IPS DF 6.9 (cell line): ENCODE results near the gene NOVA2.

Source experiments
- DNase-seq: peaks from one replicate; pipeline ENCODE4 v3.0.0-alpha.2; 2013; ENCODE audit warnings: low read depth, low spot score
- H3K27ac ChIP-seq: one replicate; pipeline ENCODE4 v1.5.1; 2013; ENCODE audit warnings: low read length, control low read depth
- H3K27me3 ChIP-seq: 2 replicates; pipeline ENCODE4 v1.6.1; 2013; ENCODE audit warnings: mild to moderate bottlenecking, low read length; ENCODE audit not compliant: control insufficient read depth, insufficient read depth
- H3K36me3 ChIP-seq: 2 replicates; pipeline ENCODE4 v1.6.1; 2013; ENCODE audit warnings: low read length; ENCODE audit not compliant: control insufficient read depth, insufficient read depth
- H3K4me1 ChIP-seq: 2 replicates; pipeline ENCODE4 v1.6.1; 2013; ENCODE audit warnings: low read length; ENCODE audit not compliant: control insufficient read depth, insufficient read depth
- H3K4me3 ChIP-seq: 2 replicates; pipeline ENCODE4 v1.5.1; 2013; ENCODE audit warnings: mild to moderate bottlenecking, low read length
- H3K9me3 ChIP-seq: 2 replicates; pipeline ENCODE4 v1.6.1; 2013; ENCODE audit warnings: low read length, inconsistent platforms; ENCODE audit not compliant: control insufficient read depth, insufficient read depth
- WGBS: extraction: QIAGEN DNeasy Blood & Tissue Kit; methylation state at CpG from one replicate; pipeline ENCODE4 v1.1.7; 2013; ENCODE audit warnings: mixed read lengths, missing lambda C conversion rate; ENCODE audit not compliant: insufficient read length, insufficient coverage; 5-methylcytosine and 5-hydroxymethylcytosine counted together

Gene NOVA2

DNA sequence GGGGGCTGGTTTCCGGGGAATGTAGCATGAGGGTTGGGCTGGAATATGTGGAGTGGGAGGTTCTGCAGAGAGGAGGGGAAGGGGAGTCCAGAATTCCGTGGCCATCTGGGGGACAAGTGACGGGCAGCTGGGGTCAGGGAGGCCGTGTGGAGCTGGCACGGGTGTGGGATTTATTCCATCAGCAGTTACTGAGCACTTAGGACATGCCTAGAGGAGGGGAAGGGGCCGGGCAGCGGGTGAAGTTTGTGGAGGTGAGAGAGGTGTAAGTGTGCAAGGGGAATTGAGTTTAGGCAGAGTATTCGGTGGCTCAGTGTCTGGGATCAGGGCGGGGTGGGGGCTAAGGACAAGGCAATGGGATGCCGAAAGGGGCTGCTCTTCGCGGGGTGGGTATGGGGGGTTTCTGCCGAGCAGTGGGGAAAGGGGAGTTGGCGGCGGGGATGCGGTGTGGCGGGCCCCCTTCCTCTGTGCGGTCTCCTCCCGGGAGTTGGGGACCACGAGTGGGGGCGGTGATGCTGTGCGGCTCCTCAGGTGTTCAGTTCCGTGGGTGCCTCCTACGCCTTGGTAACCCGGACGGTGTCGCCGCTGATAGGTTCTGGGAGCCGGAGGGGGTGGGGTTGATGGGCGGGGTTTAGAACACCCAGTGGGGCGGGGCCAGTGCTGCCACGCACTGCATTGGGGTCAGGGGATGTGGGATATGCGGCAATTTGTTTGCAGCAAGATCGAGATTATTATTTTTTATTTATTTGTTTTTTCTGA lies 27.0 kb upstream of the NOVA2 start:
- no peaks in the 10 kb centered on the region for H3K9me3 ChIP-seq
- H3K36me3 ChIP-seq, result peaks cover 5% of the 10 kb centered on the region; the same call in 1 of the 2 replicates
- no peak overlapping the region for H3K27ac ChIP-seq
- H3K4me3 ChIP-seq, result peak overlapping the region; percentile 51; the same call in 1 of the 2 replicates
- no peak for DNase-seq
- peaks cover 4% of the 10 kb centered on the region for H3K4me1 ChIP-seq
- no peaks in the 10 kb centered on the region for H3K27me3 ChIP-seq
- no CpG with 5 or more reads among the region's 34 CpGs for WGBS

DNA sequence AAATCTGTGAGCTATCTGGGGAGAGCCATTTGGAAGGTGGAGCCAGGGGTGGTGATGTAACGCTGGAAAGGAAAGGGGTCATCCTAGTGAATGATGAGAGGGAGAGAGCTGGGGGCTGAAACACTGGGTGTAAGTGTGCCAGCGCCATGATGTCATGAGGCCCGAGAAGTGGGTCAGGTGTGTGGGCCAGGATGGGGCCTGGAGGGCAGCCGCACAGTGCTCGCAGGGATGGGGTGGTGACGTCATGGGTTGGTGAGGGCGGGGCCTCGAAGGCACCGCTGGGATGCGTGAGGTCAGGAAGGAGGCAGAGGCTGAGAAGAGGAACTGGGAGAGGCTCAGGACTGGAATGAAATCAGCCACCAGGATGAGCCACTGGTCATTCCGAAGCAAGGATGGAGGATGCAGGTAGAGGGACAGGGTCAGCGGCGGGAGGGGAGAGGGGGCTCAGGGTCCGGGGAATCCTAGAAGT lies 26.0 kb upstream of the NOVA2 start:
- H3K4me3 ChIP-seq, result peak overlapping the region; percentile 51; the same call in 1 of the 2 replicates

GRCh38 chr19:45998834-45999233 lies 25.2 kb upstream of the NOVA2 start:
- no peaks in the 10 kb centered on the region for H3K9me3 ChIP-seq
- no CpG with 5 or more reads among the region's 4 CpGs for WGBS
- DNase-seq, result no peak
- H3K27ac ChIP-seq, result no peak overlapping the region
- H3K36me3 ChIP-seq, result peaks cover 5% of the 10 kb centered on the region; the same call in 1 of the 2 replicates
- H3K4me1 ChIP-seq, result peaks cover 4% of the 10 kb centered on the region
- H3K27me3 ChIP-seq, result no peaks in the 10 kb centered on the region
- no peak overlapping the region for H3K4me3 ChIP-seq

More for the DNA sequence above, 26.0 kb upstream of the NOVA2 start:
- Histone ChIP-seq H3K9me3 (no peaks in the 10 kb centered on the region), H3K36me3 (peaks cover 5% of the 10 kb centered on the region; the same call in 1 of the 2 replicates), H3K27ac (no peak overlapping the region), H3K4me1 (peaks cover 4% of the 10 kb centered on the region), H3K27me3 (no peaks in the 10 kb centered on the region)
- DNase-seq, result no peak
- no CpG with 5 or more reads among the region's 14 CpGs for WGBS

GRCh38 chr19:45996933-45997332 lies 23.3 kb upstream of the NOVA2 start:
- Histone ChIP-seq H3K4me1 (peaks cover 4% of the 10 kb centered on the region; the same call in 1 of the 2 replicates), H3K36me3 (no peaks in the 10 kb centered on the region), H3K27me3 (no peaks in the 10 kb centered on the region), H3K9me3 (no peaks in the 10 kb centered on the region), H3K27ac (no peak overlapping the region), H3K4me3 (no peak overlapping the region)
- DNase-seq, result no peak
- no CpG with 5 or more reads among the region's 8 CpGs for WGBS

- Histone ChIP-seq H3K4me3 (peak overlapping the region; percentile 90), H3K36me3 (no peaks in the 10 kb centered on the region), H3K9me3 (no peaks in the 10 kb centered on the region), H3K27ac (no peak overlapping the region), H3K4me1 (peaks cover 4% of the 10 kb centered on the region; the same call in 1 of the 2 replicates), H3K27me3 (no peaks in the 10 kb centered on the region)
- DNase-seq, result no peak
- WGBS, result no CpG with 5 or more reads among the region's 13 CpGs
Observed at GRCh38 chr19:45995715-45996385, 22.2 kb upstream of the NOVA2 start.

GRCh38 chr19:45994998-45995714 lies 21.5 kb upstream of the NOVA2 start, which contains the start of gene CCDC61:
Gene CCDC61, plus strand, starts transcription at chr19:45995467. Its CDS starts 7,552 bp downstream, at chr19:46003019.
- WGBS, result no CpG with 5 or more reads among the region's 34 CpGs
- DNase-seq, result peak; percentile 98
- no peak within 1 kb of the TSS for H3K27ac ChIP-seq
- H3K27me3 ChIP-seq, result no peaks in the 10 kb centered on the region
- H3K36me3 ChIP-seq, result no peaks in the 10 kb centered on the region
- H3K4me3 ChIP-seq, result peak within 1 kb of the TSS; percentile 90
- H3K9me3 ChIP-seq, result no peaks in the 10 kb centered on the region
- H3K4me1 ChIP-seq, result peaks cover 4% of the 10 kb centered on the region; the same call in 1 of the 2 replicates

DNA sequence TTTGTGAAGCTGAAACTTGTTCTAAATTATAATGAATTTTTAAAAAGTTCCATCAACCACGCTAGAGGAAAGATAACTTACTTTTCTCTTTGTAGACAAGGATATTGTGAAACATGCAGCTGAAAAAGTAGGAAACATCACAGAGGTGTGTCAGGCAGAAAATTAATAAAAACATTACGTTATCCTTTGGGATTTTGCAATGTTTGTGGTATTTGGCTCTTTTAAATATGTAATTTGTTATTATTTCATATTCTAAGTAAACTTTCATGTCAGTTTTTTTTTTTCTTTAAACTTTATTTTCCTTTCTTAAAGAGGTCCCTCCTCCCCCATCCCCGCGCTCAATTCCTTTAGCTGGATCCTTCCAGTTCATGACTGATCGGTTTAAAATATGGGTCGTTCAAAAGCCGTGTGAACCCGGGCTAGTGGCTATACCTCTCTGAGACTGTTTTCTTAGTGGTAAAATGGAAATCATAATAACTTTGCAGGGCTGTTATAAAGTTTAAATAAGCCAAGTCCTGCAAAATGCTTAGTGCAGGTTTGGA lies 20.9 kb upstream of the NOVA2 start:
- DNase-seq, result no peak
- whole genome bisulfite sequencing, result no CpG with 5 or more reads among the region's 8 CpGs
- Histone ChIP-seq H3K27me3 (no peaks in the 10 kb centered on the region), H3K4me3 (peak overlapping the region; percentile 56; the same call in 1 of the 2 replicates), H3K36me3 (no peaks in the 10 kb centered on the region), H3K27ac (no peak overlapping the region), H3K9me3 (no peaks in the 10 kb centered on the region), H3K4me1 (peaks cover 2% of the 10 kb centered on the region; the same call in 1 of the 2 replicates)

- H3K4me3 ChIP-seq, result no peak overlapping the region
- H3K27ac ChIP-seq, result no peak overlapping the region
- no peak for DNase-seq
- H3K4me1 ChIP-seq, result no peaks in the 10 kb centered on the region
- no peaks in the 10 kb centered on the region for H3K36me3 ChIP-seq
- no CpG with 5 or more reads among the region's 12 CpGs for WGBS
- no peaks in the 10 kb centered on the region for H3K27me3 ChIP-seq
- H3K9me3 ChIP-seq, result no peaks in the 10 kb centered on the region
Observed at GRCh38 chr19:45990113-45990728, 16.6 kb upstream of the NOVA2 start.

DNA sequence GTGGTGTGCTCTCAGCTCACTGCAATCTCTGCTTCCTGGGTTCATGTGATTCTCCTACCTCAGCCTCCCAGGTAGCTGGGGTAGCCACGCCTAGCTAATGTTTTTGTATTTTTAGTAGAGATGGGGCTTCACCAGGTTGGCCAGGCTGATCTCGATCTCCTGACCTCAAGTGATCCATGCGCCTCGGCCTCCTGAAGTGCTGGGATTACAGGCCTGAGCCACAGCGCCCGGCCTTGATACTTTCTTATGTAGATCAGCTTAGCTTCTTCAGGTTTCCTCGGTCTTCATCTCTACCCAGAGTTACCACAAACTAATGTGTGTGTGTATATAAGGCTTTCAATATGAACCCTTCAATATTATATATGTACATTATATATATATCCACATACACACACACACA lies 11.7 kb upstream of the NOVA2 start:
- no CpG with 5 or more reads among the region's 7 CpGs for WGBS
- Histone ChIP-seq H3K4me3 (no peak overlapping the region), H3K27ac (no peak overlapping the region), H3K27me3 (no peaks in the 10 kb centered on the region), H3K4me1 (peaks cover 5% of the 10 kb centered on the region; the same call in 1 of the 2 replicates), H3K36me3 (no peaks in the 10 kb centered on the region), H3K9me3 (no peaks in the 10 kb centered on the region)
- no peak for DNase-seq
